Cardiac muscle cell (in vitro differentiated cells and primary cell): ENCODE results near the gene ADRM1. TPM values are rescaled to one million over a fixed set of nuclear protein-coding genes. Genes with fewer than 3 reads are reported as not detected.

Experiments used
- DNase-seq, 2 donors: peaks; one replicate each; pipeline versions ENCODE4 v3.0.0 to v3.0.0-alpha.2; 2010 to 2017; ENCODE audit warnings: low read depth in 1 of 2, low spot score in 1 of 2
- H3K27ac ChIP-seq: fragments of 200-600 bp; sonication (generic); 2 replicates; pipeline ENCODE4 v1.5.1; 2016
- H3K27me3 ChIP-seq: fragments of 200-600 bp; sonication (generic); 2 replicates; pipeline ENCODE4 v1.6.0; 2016; ENCODE audit warnings: control low read depth
- H3K36me3 ChIP-seq: fragments of 200-600 bp; sonication (generic); 2 replicates; pipeline ENCODE4 v1.5.1; 2016; ENCODE audit warnings: control low read depth
- H3K4me1 ChIP-seq: fragments of 200-600 bp; sonication (generic); 2 replicates; pipeline ENCODE4 v1.8.1; 2017; ENCODE audit warnings: low read depth, mild to moderate bottlenecking, mixed run types
- H3K4me3 ChIP-seq: fragments of 200-600 bp; sonication (generic); 2 replicates; pipeline ENCODE4 v1.5.1; 2016; ENCODE audit warnings: mild to moderate bottlenecking
- H3K9me3 ChIP-seq: fragments of 200-600 bp; sonication (generic); 2 replicates; pipeline ENCODE4 v1.5.1; 2017; ENCODE audit warnings: low read depth, mild to moderate bottlenecking, control low read depth
- CTCF ChIP-seq: IDR thresholded peaks from 2 replicates; pipeline ENCODE4 v1.5.1; 2012; ENCODE audit warnings: low read depth, mild to moderate bottlenecking, low read length
- polyA plus RNA-seq: library from polyadenylated mRNA; unstranded; fragments of >200 nt; fragmentation: Nextera tagmentation; extraction: Ambion mirVana; gene quantifications from 2 replicates; pipeline ENCODE4 v1.2.1, GENCODE V29; 2016
- total RNA-seq: library from RNA; depleted of rRNA; stranded (reverse); fragments of >200 nt; gene quantifications from 2 replicates; pipeline ENCODE4 v1.2.3, GENCODE V29; 2016

Gene ADRM1
- total and polyA plus RNA-seq, 2 experiments from 2014 or later, result 128 to 160 TPM

- no peak overlapping the region for H3K4me3 ChIP-seq
- no peaks in the 10 kb centered on the region for H3K4me1 ChIP-seq
- H3K27ac ChIP-seq, result no peak overlapping the region
- DNase-seq, result no peak
- TF ChIP-seq CTCF, result no peak
- H3K27me3 ChIP-seq, result no peaks in the 10 kb centered on the region
- no peaks in the 10 kb centered on the region for H3K9me3 ChIP-seq
- peaks cover 67% of the 10 kb centered on the region for H3K36me3 ChIP-seq
These were observed 10.2 kb downstream of the ADRM1 start for GRCh38 chr20:62313021-62313420.

- Histone ChIP-seq H3K36me3 (peaks cover 61% of the 10 kb centered on the region), H3K9me3 (no peaks in the 10 kb centered on the region), H3K4me3 (no peak overlapping the region), H3K27me3 (no peaks in the 10 kb centered on the region), H3K4me1 (no peaks in the 10 kb centered on the region), H3K27ac (no peak overlapping the region)
- DNase-seq, result no peak
- TF ChIP-seq CTCF, result no peak
These were observed 10.9 kb downstream of the ADRM1 start for GRCh38 chr20:62313460-62314338.

GRCh38 chr20:62314339-62314638 is 11.5 kb downstream of the ADRM1 start:
- H3K4me3 ChIP-seq, result no peak overlapping the region
- H3K27ac ChIP-seq, result no peak overlapping the region
- no peaks in the 10 kb centered on the region for H3K27me3 ChIP-seq
- DNase-seq, result no peak
- H3K4me1 ChIP-seq, result no peaks in the 10 kb centered on the region
- TF ChIP-seq CTCF, result no peak
- H3K9me3 ChIP-seq, result no peaks in the 10 kb centered on the region
- peaks cover 58% of the 10 kb centered on the region for H3K36me3 ChIP-seq

- Histone ChIP-seq H3K4me3 (no peak overlapping the region), H3K36me3 (peaks cover 62% of the 10 kb centered on the region), H3K27me3 (no peaks in the 10 kb centered on the region), H3K27ac (no peak overlapping the region), H3K4me1 (no peaks in the 10 kb centered on the region), H3K9me3 (no peaks in the 10 kb centered on the region)
- no peak for TF ChIP-seq CTCF
- no peak for DNase-seq
These were observed 12.0 kb downstream of the ADRM1 start for GRCh38 chr20:62314711-62315302.

- H3K27ac ChIP-seq, result no peak overlapping the region
- DNase-seq, result no peak
- no peaks in the 10 kb centered on the region for H3K9me3 ChIP-seq
- H3K4me3 ChIP-seq, result no peak overlapping the region
- H3K4me1 ChIP-seq, result no peaks in the 10 kb centered on the region
- no peak for TF ChIP-seq CTCF
- no peaks in the 10 kb centered on the region for H3K27me3 ChIP-seq
- peaks cover 59% of the 10 kb centered on the region for H3K36me3 ChIP-seq
These were observed 13.0 kb downstream of the ADRM1 start for GRCh38 chr20:62315773-62316172.
